GM12873 (cell line): ENCODE results near the gene WDR90.

Source experiments
- TF ChIP-seq, protein P1 (sequence below): IDR thresholded peaks from 2 replicates; pipeline ENCODE4 v1.5.1; 2012; ENCODE audit warnings: low read depth, mild to moderate bottlenecking, moderate library complexity, low read length, control low read depth; ENCODE audit not compliant: insufficient read depth; ENCODE audit errors: missing control alignments

The WDR90 gene

DNA sequence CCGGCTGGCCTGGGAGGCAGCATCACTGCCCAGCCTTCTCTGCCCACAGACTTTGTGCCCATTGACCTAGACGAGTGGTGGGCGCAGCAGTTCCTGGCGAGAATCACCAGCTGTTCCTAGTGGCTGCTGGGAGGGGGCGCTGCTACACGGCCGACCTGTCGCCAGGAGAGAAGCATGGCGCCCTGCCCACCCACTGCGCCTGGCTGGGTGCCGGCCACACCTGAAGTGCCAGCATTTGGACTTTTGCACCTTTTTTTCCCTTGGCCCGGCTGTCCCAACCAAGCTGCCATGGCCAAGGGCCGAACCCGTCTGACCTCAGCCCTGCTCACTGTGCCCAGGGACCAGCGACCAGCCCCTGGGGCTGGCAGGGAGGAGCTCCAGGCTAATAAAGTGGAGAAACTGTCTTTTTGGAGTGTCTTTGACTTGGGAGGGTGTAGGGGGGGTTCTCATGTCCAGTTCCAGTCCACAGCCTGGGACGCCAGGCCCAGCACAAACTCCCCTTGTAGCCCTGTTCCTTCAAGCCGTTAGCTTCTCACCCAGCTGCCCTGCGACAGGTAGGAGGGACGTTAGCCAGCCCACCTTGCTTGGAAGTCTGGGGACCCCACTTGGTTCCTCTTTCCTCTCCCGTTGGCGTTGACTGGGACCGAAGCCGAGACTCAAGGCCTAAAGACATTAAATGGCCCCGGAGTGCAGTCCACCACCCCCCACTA lies 939 bp upstream of the WDR90 start:
- TF ChIP-seq, protein P1, sequence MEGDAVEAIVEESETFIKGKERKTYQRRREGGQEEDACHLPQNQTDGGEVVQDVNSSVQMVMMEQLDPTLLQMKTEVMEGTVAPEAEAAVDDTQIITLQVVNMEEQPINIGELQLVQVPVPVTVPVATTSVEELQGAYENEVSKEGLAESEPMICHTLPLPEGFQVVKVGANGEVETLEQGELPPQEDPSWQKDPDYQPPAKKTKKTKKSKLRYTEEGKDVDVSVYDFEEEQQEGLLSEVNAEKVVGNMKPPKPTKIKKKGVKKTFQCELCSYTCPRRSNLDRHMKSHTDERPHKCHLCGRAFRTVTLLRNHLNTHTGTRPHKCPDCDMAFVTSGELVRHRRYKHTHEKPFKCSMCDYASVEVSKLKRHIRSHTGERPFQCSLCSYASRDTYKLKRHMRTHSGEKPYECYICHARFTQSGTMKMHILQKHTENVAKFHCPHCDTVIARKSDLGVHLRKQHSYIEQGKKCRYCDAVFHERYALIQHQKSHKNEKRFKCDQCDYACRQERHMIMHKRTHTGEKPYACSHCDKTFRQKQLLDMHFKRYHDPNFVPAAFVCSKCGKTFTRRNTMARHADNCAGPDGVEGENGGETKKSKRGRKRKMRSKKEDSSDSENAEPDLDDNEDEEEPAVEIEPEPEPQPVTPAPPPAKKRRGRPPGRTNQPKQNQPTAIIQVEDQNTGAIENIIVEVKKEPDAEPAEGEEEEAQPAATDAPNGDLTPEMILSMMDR, result peak; percentile 83

DNA sequence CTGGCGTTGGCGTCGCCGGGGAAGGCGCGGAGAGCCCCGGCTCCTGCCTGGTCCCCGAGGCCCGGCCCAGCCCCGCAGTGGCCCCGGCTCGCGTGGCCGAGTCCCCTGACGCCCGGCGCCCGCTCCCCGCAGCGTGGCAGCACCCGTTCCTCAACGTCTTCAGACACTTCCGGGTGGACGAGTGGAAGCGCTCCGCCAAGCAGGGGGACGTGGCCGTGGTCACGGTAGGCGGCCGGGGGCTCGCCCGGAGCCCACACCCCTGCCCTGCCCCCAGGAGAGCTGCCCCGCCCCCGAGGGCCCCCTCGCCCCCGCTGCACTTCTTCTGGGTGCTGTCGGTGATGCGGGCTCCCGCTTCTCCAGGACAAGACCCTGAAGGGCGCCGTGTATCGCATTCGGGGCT lies 466 bp downstream of the WDR90 start:
- TF ChIP-seq, protein P1, result no peak

DNA sequence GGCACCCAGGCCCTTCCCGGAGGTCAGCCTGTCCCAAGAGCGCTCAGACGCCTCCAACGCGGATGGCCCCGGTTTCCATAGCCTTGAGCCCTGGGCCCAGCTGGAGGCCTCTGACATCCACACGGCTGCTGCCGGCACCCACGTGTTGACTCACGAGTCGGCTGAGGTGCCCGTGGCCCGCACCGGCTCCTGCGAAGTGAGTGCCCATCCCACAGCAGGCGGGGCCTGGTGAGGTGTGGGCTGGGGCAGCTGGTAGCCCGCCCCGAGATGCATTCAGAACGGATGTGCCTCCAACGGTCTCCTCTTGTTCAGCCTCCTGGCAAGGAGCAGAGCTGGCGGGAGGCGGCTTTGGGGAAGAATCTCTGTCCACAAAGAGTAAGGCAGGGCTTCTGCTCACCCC lies 2.7 kb downstream of the WDR90 start:
- TF ChIP-seq, protein P1, result no peak

DNA sequence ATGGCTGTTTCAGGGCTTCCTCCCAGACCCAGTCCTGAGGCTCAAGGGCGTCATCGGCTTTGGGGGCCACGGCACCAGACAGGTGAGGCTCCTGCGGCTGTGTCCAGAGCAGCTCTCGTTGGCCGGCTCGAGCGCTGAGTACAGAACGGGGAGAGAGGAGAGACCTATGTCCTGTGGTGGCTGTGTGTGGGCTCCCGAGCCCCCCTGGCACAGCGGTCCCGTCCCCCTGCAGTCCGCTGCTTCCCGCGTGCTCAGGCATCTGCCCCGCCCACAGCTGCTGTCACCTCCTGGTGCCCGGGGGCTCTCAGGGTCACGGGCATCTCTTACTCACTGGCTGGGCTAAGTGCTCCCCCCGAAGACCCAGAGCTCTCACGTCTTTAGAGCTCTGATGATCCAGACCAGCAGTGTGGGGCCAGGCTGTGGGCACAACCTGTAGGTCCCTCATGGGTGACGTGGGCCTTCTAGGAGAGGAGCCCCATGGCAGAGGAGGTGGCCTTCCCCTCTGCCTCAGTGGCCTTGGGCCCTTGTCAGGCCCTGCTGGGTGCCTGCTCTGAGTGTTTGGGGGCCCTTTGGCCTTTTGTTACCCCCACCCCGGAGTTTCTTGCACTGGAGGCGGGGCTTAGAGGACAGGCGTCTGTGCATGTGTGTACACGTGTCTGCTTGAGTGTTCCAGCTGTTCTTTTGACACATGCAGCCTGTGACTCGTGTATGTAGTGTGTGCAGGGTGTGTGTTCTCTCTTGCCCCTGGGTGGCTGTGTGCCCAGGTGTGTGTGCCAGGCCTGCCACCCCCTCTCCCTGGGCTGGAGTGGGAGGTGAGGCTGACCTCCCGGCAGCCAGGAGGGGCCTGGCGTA lies 3.5 kb downstream of the WDR90 start:
- TF ChIP-seq, protein P1, result no peak

DNA sequence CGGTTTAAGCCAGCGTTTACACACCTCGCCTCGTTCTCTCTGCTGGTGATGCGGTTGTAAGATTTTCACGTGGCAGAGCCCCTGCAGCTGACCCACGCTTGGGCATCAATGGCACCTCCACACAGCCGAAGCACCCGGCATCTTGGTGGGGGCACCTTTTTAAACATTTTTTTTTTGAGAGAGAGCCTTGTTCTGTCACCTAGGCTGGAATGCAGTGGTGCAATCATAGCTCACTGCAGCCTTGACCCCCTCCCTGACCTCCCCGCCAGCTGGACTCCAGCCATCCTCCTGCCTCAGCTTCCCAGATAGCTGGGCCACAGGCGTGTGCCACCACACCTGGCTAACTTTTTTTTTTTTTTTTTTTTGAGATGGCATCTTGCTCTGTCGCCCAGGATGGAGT lies 4.9 kb downstream of the WDR90 start:
- TF ChIP-seq, protein P1, result no peak

- TF ChIP-seq, protein P1, result no peak
Observed at GRCh38 chr16:657487-657886, 8.3 kb downstream of the WDR90 start.
